K562 (cell line): Measurements from ENCODE around the gene MEF2B. TPM values are rescaled to one million over a fixed set of nuclear protein-coding genes. Genes with fewer than 3 reads are reported as not detected.

Experiments
- ADNP ChIP-seq: fragments of 200-800 bp; sonication (Bioruptor generic); IDR thresholded peaks from 2 replicates; pipeline ENCODE4 v1.6.1; 2016; ENCODE audit warnings: missing genetic modification characterization, missing compliant biosample characterization
- CEBPZ ChIP-seq: fragments of 150-350 bp; IDR thresholded peaks from 2 replicates; pipeline ENCODE4 v1.6.1; 2014; ENCODE audit warnings: low read depth, mild to moderate bottlenecking, low read length, borderline replicate concordance
- DMBX1 ChIP-seq: fragments of 250-450 bp; sonication (Bioruptor Pico); IDR thresholded peaks from 2 replicates; pipeline ENCODE4 v1.8.0; 2022; ENCODE audit warnings: inconsistent platforms, mild to moderate bottlenecking, moderate library complexity, borderline replicate concordance
- ELK3 ChIP-seq: fragments of 450-650 bp; formaldehyde crosslinking; IDR thresholded peaks from 2 replicates; pipeline ENCODE4 v1.4.0; 2020; ENCODE audit warnings: mild to moderate bottlenecking
- KLF13 ChIP-seq: fragments of 450-650 bp; IDR thresholded peaks from 2 replicates; pipeline ENCODE4 v1.6.1; 2016; ENCODE audit warnings: missing genetic modification characterization, low read depth, mild to moderate bottlenecking, missing compliant biosample characterization, moderate library complexity, borderline replicate concordance
- NR2C1 ChIP-seq, 2 experiments: fragments of 450-650 bp; IDR thresholded peaks; 2 replicates each; pipeline ENCODE4 v1.6.1; 2017; ENCODE audit warnings: mild to moderate bottlenecking in 2 of 2, antibody characterized with exemption in 1 of 2, inconsistent platforms in 1 of 2, missing compliant biosample characterization in 1 of 2, missing genetic modification characterization in 1 of 2
- PHTF2 ChIP-seq: fragments of 250-450 bp; sonication (Bioruptor Pico); IDR thresholded peaks from 2 replicates; pipeline ENCODE4 v1.5.0; 2021; ENCODE audit warnings: mild to moderate bottlenecking
- SIX5 ChIP-seq, 2 experiments: IDR thresholded peaks; 2 replicates each; pipeline ENCODE4 v1.6.1; 2011; ENCODE audit warnings: low read length in 2 of 2, borderline replicate concordance in 1 of 2, low read depth in 1 of 2, mild to moderate bottlenecking in 1 of 2, moderate library complexity in 1 of 2; ENCODE audit not compliant: insufficient read depth in 1 of 2
- SMARCB1 ChIP-seq: IDR thresholded peaks from 2 replicates; pipeline ENCODE4 v1.6.1; 2011; ENCODE audit warnings: improper control_type of control experiment, low read depth; ENCODE audit not compliant: insufficient read length
- polyA plus RNA-seq, 8 experiments: library from polyadenylated mRNA; depleted of rRNA in 4 of 8; stranded (reverse) in 5 of 8; unstranded in 3 of 8; fragments of >200 nt; fragmentation: Nextera tagmentation in 2 of 8; fragmentation: Illumina TruSeq in 1 of 8; extraction: Ambion mirVana in 2 of 8; extraction: Trizol in 1 of 8; gene quantifications; 2 replicates each; pipeline versions ENCODE4 v1.2.1 to v1.2.3, GENCODE V29; 2011 to 2014; ENCODE audit warnings: inconsistent platforms in 1 of 8, missing spikeins in 1 of 8
- total RNA-seq, 7 experiments: library from RNA; depleted of rRNA in 6 of 7; stranded (reverse); fragments of >200 nt in 6 of 7; fragmentation: Illumina TruSeq in 2 of 7; extraction: Trizol in 2 of 7; gene quantifications; 2 replicates each; pipeline versions ENCODE4 v1.2.1 to v1.2.3, GENCODE V29; 2011 to 2021; ENCODE audit warnings: low replicate concordance in 1 of 7

Gene MEF2B
- total and polyA plus RNA-seq, 9 of the 15 experiments (the other 6 are each of a cell fraction or from before 2014, with no cell fraction given), result 0.14 to 1.9 (median 0.71) TPM; not detected in 3

DNA sequence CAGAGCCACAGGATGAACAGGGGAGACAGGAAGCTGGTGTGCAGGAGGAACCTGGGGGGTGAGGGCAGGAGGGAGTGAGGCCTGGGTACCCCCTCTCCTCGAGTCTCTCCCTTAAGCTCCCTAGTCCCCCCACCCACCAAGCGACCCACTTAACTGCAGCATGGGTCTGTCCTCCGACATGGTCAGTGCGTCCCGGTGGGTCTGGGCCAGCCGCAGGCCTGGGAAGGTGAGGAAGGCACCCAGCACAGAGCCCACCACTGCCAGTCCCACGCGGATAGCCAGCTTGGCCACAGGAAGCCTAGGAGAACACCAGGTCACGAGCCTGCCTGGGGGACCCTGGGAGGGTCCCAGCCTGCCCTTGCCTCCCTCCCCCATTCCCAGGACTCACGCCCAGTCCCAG, 48.7 kb downstream of the MEF2B start (continued):
- no peak for TF ChIP-seq ADNP
- TF ChIP-seq PHTF2 (CRISPR knock-in tag), result no peak
- no peak for TF ChIP-seq KLF13
- TF ChIP-seq DMBX1, result no peak
- no peak for TF ChIP-seq ELK3
- no peak for TF ChIP-seq SIX5 (IDR thresholded peaks at IDR 0.05; ENCODE audit: borderline replicate concordance in 1 of 2, insufficient read depth in 1 of 2, low read depth in 1 of 2, low read length in 2 of 2)
- TF ChIP-seq CEBPZ, result no peak
- no peak for TF ChIP-seq SMARCB1
- no peak for TF ChIP-seq NR2C1 (IDR thresholded peaks at IDR 0.05)
- no peak for TF ChIP-seq NR2C1 (tag; IDR thresholded peaks at IDR 0.05)
